ENCODE results near the gene SLC48A1. TPM values are rescaled to one million over a fixed set of nuclear protein-coding genes. Genes with fewer than 3 reads are reported as not detected.

Gene SLC48A1
- total RNA-seq (12.8 and 18.7 TPM in 2 replicates), polyA plus RNA-seq (8.9 and 9.0 TPM in 2 replicates), polyA minus RNA-seq (ENCODE audit: low replicate concordance) (20.9 and 22.7 TPM in 2 replicates)
- polyA plus RNA-seq (2012): 12.1 and 13.2 TPM in 2 replicates

- Histone ChIP-seq H3K4me2 (ENCODE audit: extremely low read depth, insufficient read depth, low read length) (peak within 1 kb of the TSS; percentile 91), H3K4me3 (replicated peaks in 1 of 4; ENCODE audit: control extremely low read depth in 1 of 4, insufficient read depth in 1 of 4, low read depth in 3 of 4, low read length in 4 of 4) (peak within 1 kb of the TSS; percentile 52 to 65 (median 60)), H2AFZ (ENCODE audit: low read length) (peak within 1 kb of the TSS; percentile 71), H3K4me1 (ENCODE audit: control insufficient read depth, extremely low read depth, insufficient read depth, low read length) (peaks cover 13% of the 10 kb centered on the region), H3K36me3 (ENCODE audit: control insufficient read depth, insufficient read depth, low read length) (no peaks in the 10 kb centered on the region), H4K20me1 (ENCODE audit: control insufficient read depth, extremely low read depth, insufficient read depth, low read length) (no peaks in the 10 kb centered on the region), H3K9ac (ENCODE audit: insufficient read depth, low read length) (peak within 1 kb of the TSS; percentile 58), H3K27ac (ENCODE audit: insufficient read depth, low read length) (no peak within 1 kb of the TSS), H3K79me2 (ENCODE audit: control insufficient read depth, insufficient read depth, low read length) (no peaks in the 10 kb centered on the region), H3K9me3 (ENCODE audit: control insufficient read depth, insufficient read depth, low read depth, low read length) (no peaks in the 10 kb centered on the region), H3K27me3 (ENCODE audit: control insufficient read depth, insufficient read depth, low read length) (no peaks in the 10 kb centered on the region)
- DNase-seq (ENCODE audit: low read depth in 2 of 2): peak; percentile 41 to 52
- peak; percentile 5 to 17 for TF ChIP-seq CTCF (conservative IDR thresholded peaks at IDR 0.05 in 1 of 2, IDR thresholded peaks at IDR 0.05 in 1 of 2; ENCODE audit: low read depth in 1 of 2, low read length in 2 of 2)
- TF ChIP-seq EZH2 (IDR thresholded peaks at IDR 0.05; ENCODE audit: low read length, missing control alignments): no peak
Observed at GRCh38 chr12:47773062-47773857, at the start of gene SLC48A1. Gene SLC48A1 (plus strand): TSS chr12:47773238. CDS start chr12:47773305, 67 bp downstream.

DNA sequence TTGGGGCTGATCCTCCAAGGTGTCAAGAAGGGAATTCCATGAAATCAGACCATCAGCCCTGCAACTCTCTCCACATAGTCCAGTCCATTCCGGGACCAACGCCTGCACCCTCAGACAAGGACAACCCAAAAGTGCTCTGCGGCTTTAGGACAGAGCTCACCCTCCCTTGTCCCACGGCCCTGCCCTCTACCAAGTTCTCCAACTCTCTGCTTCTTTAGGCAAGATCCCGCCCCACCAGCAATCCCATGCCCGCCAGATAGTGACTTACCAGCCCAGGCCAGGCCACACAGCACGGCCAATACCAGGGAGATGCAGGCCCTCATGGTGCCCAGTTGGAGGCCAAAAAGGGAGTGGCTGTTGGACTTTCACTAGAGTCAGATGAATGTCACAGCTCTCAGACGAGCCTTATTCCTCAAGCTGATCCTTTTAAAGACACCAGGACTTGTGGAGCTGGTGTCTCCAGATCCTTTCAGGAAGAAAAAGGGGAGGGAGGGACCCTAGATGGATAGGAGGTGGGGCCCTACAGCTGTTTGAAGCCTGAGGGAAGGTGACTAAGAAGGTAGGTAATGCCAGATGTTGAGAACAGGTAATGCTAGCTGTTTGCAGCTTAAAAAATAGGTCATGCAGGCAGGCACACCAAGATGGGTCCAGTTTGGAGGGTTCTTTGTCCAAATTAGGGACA is 47.8 kb upstream of the SLC48A1 start, which contains the start of gene ENDOU:
TSS of gene ENDOU (minus strand) at position 400 of the 682 bp plus-strand sequence. CDS start at position 323, 77 bp downstream.
- DNase-seq (ENCODE audit: low read depth in 2 of 2): no peak
- no peaks in the 10 kb centered on the region for H3K9me3 ChIP-seq (ENCODE audit: control insufficient read depth, insufficient read depth, low read depth, low read length)
- no peaks in the 10 kb centered on the region for H4K20me1 ChIP-seq (ENCODE audit: control insufficient read depth, extremely low read depth, insufficient read depth, low read length)
- no peak within 1 kb of the TSS for H3K9ac ChIP-seq (ENCODE audit: insufficient read depth, low read length)
- H3K4me2 ChIP-seq (ENCODE audit: extremely low read depth, insufficient read depth, low read length): no peak within 1 kb of the TSS
- no peak within 1 kb of the TSS for H2AFZ ChIP-seq (ENCODE audit: low read length)
- H3K36me3 ChIP-seq (ENCODE audit: control insufficient read depth, insufficient read depth, low read length): no peaks in the 10 kb centered on the region
- peak within 1 kb of the TSS; percentile 39 for H3K27ac ChIP-seq (ENCODE audit: insufficient read depth, low read length)
- TF ChIP-seq CTCF (conservative IDR thresholded peaks at IDR 0.05 in 1 of 2, IDR thresholded peaks at IDR 0.05 in 1 of 2; ENCODE audit: low read depth in 1 of 2, low read length in 2 of 2): no peak
- no peak for TF ChIP-seq EZH2 (IDR thresholded peaks at IDR 0.05; ENCODE audit: low read length, missing control alignments)
- H3K4me1 ChIP-seq (ENCODE audit: control insufficient read depth, extremely low read depth, insufficient read depth, low read length): peaks cover 18% of the 10 kb centered on the region
- H3K79me2 ChIP-seq (ENCODE audit: control insufficient read depth, insufficient read depth, low read length): no peaks in the 10 kb centered on the region
- H3K27me3 ChIP-seq (ENCODE audit: control insufficient read depth, insufficient read depth, low read length): no peaks in the 10 kb centered on the region
- no peak within 1 kb of the TSS for H3K4me3 ChIP-seq (replicated peaks in 1 of 4; ENCODE audit: control extremely low read depth in 1 of 4, insufficient read depth in 1 of 4, low read depth in 3 of 4, low read length in 4 of 4)

DNA sequence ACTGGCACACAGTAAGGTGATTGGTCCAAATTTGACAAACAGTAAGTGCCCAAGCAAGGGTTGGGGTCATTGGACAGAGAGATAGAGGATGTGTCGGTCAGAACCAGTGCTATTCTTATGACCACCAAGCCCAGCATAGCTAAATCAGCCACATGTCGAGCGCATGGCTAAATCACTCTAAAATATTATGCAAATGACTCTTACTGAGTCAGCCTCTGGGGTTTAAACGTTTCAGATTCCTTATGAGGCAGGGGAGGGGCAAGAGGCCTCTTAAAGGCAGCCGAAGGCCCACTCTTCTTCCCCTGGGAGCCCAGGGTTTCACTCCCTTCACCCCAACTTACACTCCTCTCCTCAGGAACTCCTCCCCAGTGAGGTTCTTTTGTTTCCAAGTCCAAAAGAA is 47.1 kb upstream of the SLC48A1 start:
- TF ChIP-seq CTCF (conservative IDR thresholded peaks at IDR 0.05 in 1 of 2, IDR thresholded peaks at IDR 0.05 in 1 of 2; ENCODE audit: low read depth in 1 of 2, low read length in 2 of 2): no peak
- no peak for TF ChIP-seq EZH2 (IDR thresholded peaks at IDR 0.05; ENCODE audit: low read length, missing control alignments)
- DNase-seq (ENCODE audit: low read depth in 2 of 2): peak; percentile 79 to 85
- Histone ChIP-seq H3K27me3 (ENCODE audit: control insufficient read depth, insufficient read depth, low read length) (no peaks in the 10 kb centered on the region), H3K79me2 (ENCODE audit: control insufficient read depth, insufficient read depth, low read length) (no peaks in the 10 kb centered on the region), H3K36me3 (ENCODE audit: control insufficient read depth, insufficient read depth, low read length) (no peaks in the 10 kb centered on the region), H3K27ac (ENCODE audit: insufficient read depth, low read length) (peak overlapping the region; percentile 39), H3K4me1 (ENCODE audit: control insufficient read depth, extremely low read depth, insufficient read depth, low read length) (peaks cover 20% of the 10 kb centered on the region), H4K20me1 (ENCODE audit: control insufficient read depth, extremely low read depth, insufficient read depth, low read length) (no peaks in the 10 kb centered on the region), H3K9ac (ENCODE audit: insufficient read depth, low read length) (no peak overlapping the region), H3K4me2 (ENCODE audit: extremely low read depth, insufficient read depth, low read length) (no peak overlapping the region), H2AFZ (ENCODE audit: low read length) (no peak overlapping the region), H3K4me3 (replicated peaks in 1 of 4; ENCODE audit: control extremely low read depth in 1 of 4, insufficient read depth in 1 of 4, low read depth in 3 of 4, low read length in 4 of 4) (no peak overlapping the region), H3K9me3 (ENCODE audit: control insufficient read depth, insufficient read depth, low read depth, low read length) (no peaks in the 10 kb centered on the region)
